ENCODE results near the gene NINJ1. TPM values are rescaled to one million over a fixed set of nuclear protein-coding genes. Genes with fewer than 3 reads are reported as not detected.
A peak's percentile ranks its signal among the peaks of the same experiment; 100 is the strongest.

NINJ1 gene
- total and polyA plus RNA-seq, 2 of the 13 experiments (the other 11 are each of a cell fraction or from before 2014, with no cell fraction given): 81.2 to 92.1 TPM

DNA sequence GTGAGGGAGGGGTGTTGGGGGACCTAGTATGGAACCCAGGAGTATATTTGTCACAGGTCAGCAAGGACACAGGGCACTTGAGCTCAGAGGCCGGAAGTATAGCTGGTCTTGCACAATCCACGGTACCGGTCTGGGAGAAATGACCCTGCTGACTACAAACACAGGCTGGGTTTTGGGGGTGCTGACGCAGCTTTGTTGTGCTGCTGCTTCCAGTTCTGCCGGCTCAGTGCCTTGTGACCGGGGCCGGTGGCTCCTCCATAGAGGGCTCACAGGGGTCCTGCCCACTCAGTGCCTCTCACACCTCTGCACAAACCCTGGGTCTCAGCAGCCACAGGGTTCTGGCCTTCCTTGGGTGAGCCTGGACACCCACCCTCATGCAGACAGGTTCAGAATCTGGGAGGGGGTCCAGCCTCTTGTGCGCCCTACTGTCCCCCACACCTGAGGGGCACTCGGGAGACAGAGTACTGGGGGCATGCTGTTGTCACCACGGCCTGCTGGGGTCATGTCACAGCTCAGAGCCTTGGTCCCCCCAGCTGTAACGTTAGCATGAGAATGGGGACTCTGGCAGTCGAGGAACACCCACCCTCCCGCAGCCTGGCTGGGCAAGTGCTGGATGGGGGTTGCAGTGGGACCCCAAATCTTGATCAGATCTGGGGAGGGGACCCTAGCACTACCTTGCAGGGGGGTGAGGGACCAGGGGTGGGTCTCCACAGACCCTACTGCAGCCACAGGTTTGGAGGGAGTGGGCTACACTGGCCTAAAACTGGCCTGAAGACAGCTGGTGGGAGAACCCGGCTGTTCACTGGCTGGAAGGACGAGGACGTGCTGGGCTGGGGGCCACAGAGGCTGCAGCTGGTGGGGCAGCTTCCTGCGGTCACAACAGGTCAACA is 17.7 kb downstream of the NINJ1 start (continued):
- TF ChIP-seq ZNF746 (CRISPR knock-in tag; IDR thresholded peaks at IDR 0.05) (peak; percentile 45; the same call in 1 of the 2 replicates), ELF1 (CRISPR knock-in tag; IDR thresholded peaks at IDR 0.05) (peak; percentile 74; the same call in 1 of the 2 replicates), RARG (CRISPR knock-in tag; IDR thresholded peaks at IDR 0.05; ENCODE audit: low read depth) (no peak), ZNF350 (CRISPR knock-in tag; IDR thresholded peaks at IDR 0.05; ENCODE audit: borderline replicate concordance, low read depth) (no peak), THAP11 (CRISPR knock-in tag; IDR thresholded peaks at IDR 0.05) (peak; percentile 62; the same call in 1 of the 2 replicates), SKIL (CRISPR knock-in tag; IDR thresholded peaks at IDR 0.05; ENCODE audit: borderline replicate concordance) (peak; percentile 60; the same call in 1 of the 2 replicates), ZNF124 (CRISPR knock-in tag; IDR thresholded peaks at IDR 0.05) (0 out of 2 replicates have a peak, but pooled peaks have one; percentile 62), ZNF317 (CRISPR knock-in tag; IDR thresholded peaks at IDR 0.05) (0 out of 2 replicates have a peak, but pooled peaks have one; percentile 41), CREM (IDR thresholded peaks at IDR 0.05) (no peak), CREM (CRISPR knock-in tag; IDR thresholded peaks at IDR 0.05) (no peak), NFIC (IDR thresholded peaks at IDR 0.05; ENCODE audit: low read length) (no peak), ZNF17 (CRISPR knock-in tag; IDR thresholded peaks at IDR 0.05) (no peak), KMT2A (CRISPR knock-in tag; IDR thresholded peaks at IDR 0.05) (no peak), NFE2L2 (IDR thresholded peaks at IDR 0.05; ENCODE audit: low read length) (no peak), SP5 (CRISPR knock-in tag; IDR thresholded peaks at IDR 0.05; ENCODE audit: borderline replicate concordance, low read depth) (0 out of 2 replicates have a peak, but pooled peaks have one; percentile 29), ZNF747 (CRISPR knock-in tag; IDR thresholded peaks at IDR 0.05; ENCODE audit: borderline replicate concordance) (no peak), FOXJ3 (CRISPR knock-in tag; IDR thresholded peaks at IDR 0.05; ENCODE audit: borderline replicate concordance) (no peak), ZNF512B (CRISPR knock-in tag; IDR thresholded peaks at IDR 0.05; ENCODE audit: borderline replicate concordance) (no peak)
- TF ChIP-seq, protein P1, sequence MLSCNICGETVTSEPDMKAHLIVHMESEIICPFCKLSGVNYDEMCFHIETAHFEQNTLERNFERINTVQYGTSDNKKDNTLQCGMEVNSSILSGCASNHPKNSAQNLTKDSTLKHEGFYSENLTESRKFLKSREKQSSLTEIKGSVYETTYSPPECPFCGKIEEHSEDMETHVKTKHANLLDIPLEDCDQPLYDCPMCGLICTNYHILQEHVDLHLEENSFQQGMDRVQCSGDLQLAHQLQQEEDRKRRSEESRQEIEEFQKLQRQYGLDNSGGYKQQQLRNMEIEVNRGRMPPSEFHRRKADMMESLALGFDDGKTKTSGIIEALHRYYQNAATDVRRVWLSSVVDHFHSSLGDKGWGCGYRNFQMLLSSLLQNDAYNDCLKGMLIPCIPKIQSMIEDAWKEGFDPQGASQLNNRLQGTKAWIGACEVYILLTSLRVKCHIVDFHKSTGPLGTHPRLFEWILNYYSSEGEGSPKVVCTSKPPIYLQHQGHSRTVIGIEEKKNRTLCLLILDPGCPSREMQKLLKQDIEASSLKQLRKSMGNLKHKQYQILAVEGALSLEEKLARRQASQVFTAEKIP (CRISPR knock-in tag; IDR thresholded peaks at IDR 0.05; ENCODE audit: borderline replicate concordance): no peak
- TF ChIP-seq, protein P2, sequence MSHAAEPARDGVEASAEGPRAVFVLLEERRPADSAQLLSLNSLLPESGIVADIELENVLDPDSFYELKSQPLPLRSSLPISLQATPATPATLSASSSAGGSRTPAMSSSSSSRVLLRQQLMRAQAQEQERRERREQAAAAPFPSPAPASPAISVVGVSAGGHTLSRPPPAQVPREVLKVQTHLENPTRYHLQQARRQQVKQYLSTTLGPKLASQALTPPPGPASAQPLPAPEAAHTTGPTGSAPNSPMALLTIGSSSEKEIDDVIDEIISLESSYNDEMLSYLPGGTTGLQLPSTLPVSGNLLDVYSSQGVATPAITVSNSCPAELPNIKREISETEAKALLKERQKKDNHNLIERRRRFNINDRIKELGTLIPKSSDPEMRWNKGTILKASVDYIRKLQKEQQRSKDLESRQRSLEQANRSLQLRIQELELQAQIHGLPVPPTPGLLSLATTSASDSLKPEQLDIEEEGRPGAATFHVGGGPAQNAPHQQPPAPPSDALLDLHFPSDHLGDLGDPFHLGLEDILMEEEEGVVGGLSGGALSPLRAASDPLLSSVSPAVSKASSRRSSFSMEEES (CRISPR knock-in tag; IDR thresholded peaks at IDR 0.05): peak; percentile 52; the same call in 1 of the 2 replicates
